Right lobe of liver (tissue), 6 donors: ENCODE measurements around the gene UQCRHL. TPM values are rescaled to one million over a fixed set of nuclear protein-coding genes. Genes with fewer than 3 reads are reported as not detected.

Experiments used
- ATAC-seq, 4 donors: fragments of 200-7000 bp; cut with Tn5 transposase; one replicate each; pipeline ENCODE4 v1.9.1; 2020; ENCODE audit warnings: mild to moderate bottlenecking in 4 of 4, moderate library complexity in 4 of 4
- DNase-seq, 3 donors: peaks; one replicate each; pipeline ENCODE4 v3.0.0-alpha.2; 2020
- H3K27ac ChIP-seq, 3 donors: fragments of 200-600 bp; one replicate each; pipeline ENCODE4 v1.8.0; 2022
- H3K27me3 ChIP-seq, 2 donors: fragments of 200-600 bp; one replicate each; pipeline ENCODE4 v1.8.0; 2022
- H3K36me3 ChIP-seq, 4 donors: fragments of 200-600 bp; sonication (generic) in 1 of 4; one replicate each; pipeline versions ENCODE4 v1.5.1 to v1.8.0; 2017 to 2022; ENCODE audit warnings: control low read depth in 1 of 4
- H3K4me1 ChIP-seq, 4 donors: fragments of 200-600 bp; sonication (generic) in 1 of 4; one replicate each; pipeline versions ENCODE4 v1.5.1 to v1.8.0; 2017 to 2022; ENCODE audit warnings: control low read depth in 1 of 4
- H3K4me3 ChIP-seq, 3 donors: fragments of 200-600 bp; one replicate each; pipeline ENCODE4 v1.8.0; 2022
- H3K9me3 ChIP-seq, 4 donors: fragments of 200-600 bp; sonication (generic) in 1 of 4; one replicate each; pipeline versions ENCODE4 v1.5.1 to v1.8.0; 2017 to 2022; ENCODE audit warnings: control low read depth in 1 of 4
- CTCF ChIP-seq, 4 donors: fragments of 200-600 bp in 3 of 4; fragments of 450-650 bp in 1 of 4; IDR thresholded peaks; one replicate each; pipeline versions ENCODE4 v1.5.1 to v1.8.0; 2016 to 2022; ENCODE audit warnings: antibody characterized with exemption in 4 of 4, mild to moderate bottlenecking in 2 of 4
- POLR2A ChIP-seq: fragments of 450-650 bp; IDR thresholded peaks from one replicate; pipeline ENCODE4 v1.6.1; 2017; ENCODE audit warnings: antibody characterized with exemption, mild to moderate bottlenecking
- WGBS: methylation state at CpG from one replicate; pipeline ENCODE4 v1.1.6; 2018; ENCODE audit warnings: low coverage, low lambda C conversion rate; ENCODE audit not compliant: insufficient coverage; ENCODE audit errors: missing lambda C conversion rate; 5-methylcytosine and 5-hydroxymethylcytosine counted together
- intact Hi-C, 2 donors: fragments of 100-400 bp; cut with DNase I; formaldehyde crosslinking; loops; one replicate each; pipeline versions ENCODE4 v1.11.2 to v1.14.1; 2022
- total RNA-seq, 6 experiments: library from RNA; depleted of rRNA in 2 of 6; stranded (reverse); fragments of >200 nt in 2 of 6; fragmentation: NEBNext Ultra II Directional in 3 of 6; extraction: Animal tissue kit (Norgen Biotek cat#: 25700) in 3 of 6; gene quantifications; one replicate each; pipeline versions ENCODE4 v1.1.0 to v1.2.4, GENCODE V29; 2016 to 2023
- donor health status: DM: no; HTN: yes; CAD: no.
- donor health status: DM: no; HTN: no; CAD: no.
- donor health status: DM: no; HTN: no; CAD: no.
- donor health status: DM: no; HTN: yes; CAD: no.
- donor health status: DM: no; HTN: yes; CAD: no.

The UQCRHL gene
- total RNA-seq, 6 experiments from 2014 or later: 0.42 to 1.1 (median 0.51) TPM

DNA sequence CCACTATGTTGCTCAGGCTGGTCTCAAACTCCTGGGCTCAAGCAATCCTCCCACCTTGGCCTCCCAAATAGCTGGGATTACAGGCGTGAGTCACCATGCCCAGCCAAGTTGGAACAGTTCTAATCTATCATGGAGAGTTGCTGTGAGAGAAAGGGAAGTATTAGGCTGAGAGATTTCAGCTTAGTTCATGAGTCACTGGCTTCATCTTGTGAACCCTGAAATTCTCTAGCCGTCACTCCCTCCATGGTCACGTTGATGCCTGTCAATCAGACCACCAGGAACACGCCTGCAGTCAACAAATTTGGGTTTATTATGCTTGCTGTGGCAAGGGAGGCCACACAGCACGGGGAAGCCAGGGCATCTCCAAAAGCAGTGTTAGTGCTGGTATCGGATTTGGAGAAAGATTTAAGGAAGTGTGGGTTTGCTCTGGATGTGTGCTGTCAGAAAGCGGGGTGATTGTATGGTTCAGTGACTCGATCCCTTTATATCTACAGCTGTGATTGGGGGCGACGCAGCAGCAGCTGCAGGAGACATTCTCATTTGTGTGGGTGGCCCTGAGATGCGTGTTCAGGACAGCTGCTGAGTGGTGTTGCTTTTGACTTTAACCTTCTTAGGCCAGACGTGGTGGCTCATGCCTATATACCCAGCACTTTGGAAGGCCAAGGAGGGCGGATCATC, 18.7 kb downstream of the UQCRHL start:
- no peak for TF ChIP-seq CTCF (IDR thresholded peaks at IDR 0.05)
- no peak for TF ChIP-seq POLR2A
- no peak for DNase-seq
- Histone ChIP-seq H3K27me3 (no peaks in the 10 kb centered on the region), H3K36me3 (no peaks in the 10 kb centered on the region), H3K4me3 (no peak overlapping the region), H3K9me3 (no peaks in the 10 kb centered on the region), H3K27ac (peak overlapping the region in 1 of 3 donors; percentile 40), H3K4me1 (peaks cover 0 to 3% (median 0%) of the 10 kb centered on the region in 4 donors)
- WGBS: 81% methylated on average over 9 of the region's 13 CpGs
- ATAC-seq: peak in 3 of 4 donors; percentile 3 to 18 (median 7)
- intact Hi-C loops: no loop called here

- no peak for DNase-seq
- peaks cover 0 to 3% (median 0%) of the 10 kb centered on the region in 4 donors for H3K4me1 ChIP-seq
- TF ChIP-seq CTCF (IDR thresholded peaks at IDR 0.05): no peak
- no peak for TF ChIP-seq POLR2A
- no peaks in the 10 kb centered on the region for H3K27me3 ChIP-seq
- H3K4me3 ChIP-seq: no peak overlapping the region
- no peaks in the 10 kb centered on the region for H3K36me3 ChIP-seq
- H3K27ac ChIP-seq: no peak overlapping the region
- H3K9me3 ChIP-seq: no peaks in the 10 kb centered on the region
- WGBS: 100% methylated on average over 5 of the region's 10 CpGs
- ATAC-seq: no peak
- intact Hi-C loops: no loop called here
These were observed 20.9 kb downstream of the UQCRHL start for GRCh38 chr1:15786581-15786980.

- no peak for DNase-seq
These were observed 21.8 kb downstream of the UQCRHL start for GRCh38 chr1:15785683-15786082.

GRCh38 chr1:15777909-15778707, 29.3 kb downstream of the UQCRHL start:
- TF ChIP-seq POLR2A (no peak), CTCF (IDR thresholded peaks at IDR 0.05) (no peak)
- Histone ChIP-seq H3K4me1 (peaks cover 0 to 25% (median 11%) of the 10 kb centered on the region in 4 donors), H3K27ac (no peak overlapping the region), H3K36me3 (no peaks in the 10 kb centered on the region), H3K4me3 (no peak overlapping the region), H3K9me3 (no peaks in the 10 kb centered on the region), H3K27me3 (no peaks in the 10 kb centered on the region)
- WGBS: 77% methylated on average over 7 of the region's 7 CpGs
- ATAC-seq: no peak
- no peak for DNase-seq
- intact Hi-C loops: no loop called here

More at GRCh38 chr1:15785683-15786082, 21.8 kb downstream of the UQCRHL start:
- H3K4me3 ChIP-seq: no peak overlapping the region
- H3K4me1 ChIP-seq: peaks cover 0 to 9% (median 3%) of the 10 kb centered on the region in 4 donors
- WGBS: 83% methylated on average over 1 of the region's 8 CpGs
- no peaks in the 10 kb centered on the region for H3K36me3 ChIP-seq
- no peaks in the 10 kb centered on the region for H3K9me3 ChIP-seq
- intact Hi-C loops: no loop called here
- H3K27ac ChIP-seq: no peak overlapping the region
- ATAC-seq: no peak
- TF ChIP-seq POLR2A: no peak
- no peak for TF ChIP-seq CTCF (IDR thresholded peaks at IDR 0.05)
- H3K27me3 ChIP-seq: no peaks in the 10 kb centered on the region
